Ovary (tissue), 9 donors: ENCODE measurements around the gene NPHP3. TPM values are rescaled to one million over a fixed set of nuclear protein-coding genes. Genes with fewer than 3 reads are reported as not detected.

Experiments used
- DNase-seq, 5 donors: peaks; one replicate each; pipeline ENCODE4 v3.0.0-alpha.2; 2019 to 2020
- H3K27ac ChIP-seq, 2 donors: fragments of 200-600 bp; one replicate each; pipeline versions ENCODE4 v1.5.1 to v1.8.0; 2019 to 2022
- H3K27me3 ChIP-seq: fragments of 200-600 bp; one replicate; pipeline ENCODE4 v1.8.0; 2022
- H3K36me3 ChIP-seq: fragments of 200-600 bp; sonication (generic); one replicate; pipeline ENCODE4 v1.5.1; 2019
- H3K4me1 ChIP-seq: one replicate; pipeline ENCODE4 v1.8.1; 2013; ENCODE audit warnings: mild to moderate bottlenecking, moderate library complexity; ENCODE audit not compliant: insufficient read depth
- H3K4me3 ChIP-seq: fragments of 200-600 bp; sonication (generic); one replicate; pipeline ENCODE4 v1.5.1; 2017
- H3K9me3 ChIP-seq, 2 donors: fragments of 200-600 bp in 1 of 2; sonication (generic) in 1 of 2; one replicate each; pipeline versions ENCODE4 v1.5.1 to v1.8.1; 2013 to 2019; ENCODE audit warnings: mild to moderate bottlenecking in 1 of 2, moderate library complexity in 1 of 2
- EP300 ChIP-seq: sonication (generic); formaldehyde crosslinking; IDR thresholded peaks from one replicate; pipeline ENCODE4 v1.6.1; 2017; ENCODE audit warnings: antibody characterized with exemption
- POLR2A ChIP-seq: fragments of 450-650 bp; IDR thresholded peaks from one replicate; pipeline ENCODE4 v1.6.1; 2017; ENCODE audit warnings: antibody characterized with exemption, mild to moderate bottlenecking, moderate library complexity
- WGBS, 3 donors: extraction: QIAGEN DNeasy Blood & Tissue Kit in 1 of 3; methylation state at CpG; one replicate each; pipeline versions ENCODE4 v1.1.5 to v1.1.7; 2013 to 2017; 5-methylcytosine and 5-hydroxymethylcytosine counted together
- intact Hi-C, 4 donors: fragments of 100-400 bp; cut with DNase I; formaldehyde crosslinking; loops; one replicate each; pipeline versions ENCODE4 v1.11.0 to v1.15.1; 2022 to 2023
- polyA plus RNA-seq, 2 donors: library from polyadenylated mRNA; stranded (reverse); fragments of 200-250 nt in 1 of 2; fragments of 350-450 nt in 1 of 2; fragmentation: Illumina TruSeq in 1 of 2; extraction: RNeasy Lipid Tissue Mini Kit (QIAGEN cat#74804) in 1 of 2; gene quantifications; one replicate each; pipeline ENCODE4 v1.2.3, GENCODE V29; 2013 to 2014
- total RNA-seq, 7 donors: library from RNA; depleted of rRNA in 2 of 7; stranded (reverse); fragments of >200 nt in 2 of 7; fragmentation: NEBNext Ultra II Directional in 3 of 7; extraction: Animal tissue kit (Norgen Biotek cat#: 25700) in 3 of 7; gene quantifications; one replicate each; pipeline versions ENCODE4 v1.1.0 to v1.2.4, GENCODE V29; 2016 to 2023
- TF ChIP-seq, protein P1 (sequence below), 3 donors: fragments of 450-650 bp in 2 of 3; fragments of 200-600 bp in 1 of 3; IDR thresholded peaks; one replicate each; pipeline versions ENCODE4 v1.5.1 to v1.8.0; 2016 to 2022; ENCODE audit warnings: antibody characterized with exemption in 3 of 3, mild to moderate bottlenecking in 1 of 3
- donor health status: DM: no; HTN: no; CAD: no; lungs with moderate emphysema.
- donor health status: DM: no; HTN: no; CAD: no.
- donor health status: Bipolar disorder and iron deficiency.
- donor health status: DM: yes; HTN: yes; CAD: no.
- donor health status: DM: no; HTN: no; CAD: no.
- donor health status: DM: yes; HTN: yes; CAD: no.

The NPHP3 gene
- total and polyA plus RNA-seq, 9 donors: 25.8 to 66.9 (median 36.8) TPM

DNA sequence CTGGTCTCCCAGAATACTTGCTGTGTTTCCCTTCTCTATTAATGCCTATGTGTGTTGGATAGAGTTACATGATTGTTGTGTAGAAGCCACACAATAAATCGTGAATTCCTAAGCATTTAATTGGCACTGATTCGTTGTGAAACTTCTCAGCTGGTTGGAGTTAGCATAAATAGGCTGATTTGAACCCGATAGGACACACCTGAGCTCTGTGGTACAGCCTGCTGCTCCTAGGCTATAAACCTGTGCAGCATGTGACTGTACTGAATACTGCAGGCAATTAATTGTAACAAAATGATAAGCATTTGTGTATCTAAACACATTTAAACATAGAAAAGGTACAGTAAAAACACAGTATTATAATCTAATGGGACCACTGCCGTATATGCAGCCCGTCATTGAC is 67.5 kb downstream of the NPHP3 start:
- no peak overlapping the region for H3K4me3 ChIP-seq
- H3K4me1 ChIP-seq: no peaks in the 10 kb centered on the region
- H3K36me3 ChIP-seq: no peaks in the 10 kb centered on the region
- intact Hi-C loops: loop anchor here in 1 of 4 donors (10.0 kb wide), 1 partner anchor 300 kb away; no protein-coding TSS in a partner anchor
- no peaks in the 10 kb centered on the region for H3K9me3 ChIP-seq
- TF ChIP-seq, protein P1, sequence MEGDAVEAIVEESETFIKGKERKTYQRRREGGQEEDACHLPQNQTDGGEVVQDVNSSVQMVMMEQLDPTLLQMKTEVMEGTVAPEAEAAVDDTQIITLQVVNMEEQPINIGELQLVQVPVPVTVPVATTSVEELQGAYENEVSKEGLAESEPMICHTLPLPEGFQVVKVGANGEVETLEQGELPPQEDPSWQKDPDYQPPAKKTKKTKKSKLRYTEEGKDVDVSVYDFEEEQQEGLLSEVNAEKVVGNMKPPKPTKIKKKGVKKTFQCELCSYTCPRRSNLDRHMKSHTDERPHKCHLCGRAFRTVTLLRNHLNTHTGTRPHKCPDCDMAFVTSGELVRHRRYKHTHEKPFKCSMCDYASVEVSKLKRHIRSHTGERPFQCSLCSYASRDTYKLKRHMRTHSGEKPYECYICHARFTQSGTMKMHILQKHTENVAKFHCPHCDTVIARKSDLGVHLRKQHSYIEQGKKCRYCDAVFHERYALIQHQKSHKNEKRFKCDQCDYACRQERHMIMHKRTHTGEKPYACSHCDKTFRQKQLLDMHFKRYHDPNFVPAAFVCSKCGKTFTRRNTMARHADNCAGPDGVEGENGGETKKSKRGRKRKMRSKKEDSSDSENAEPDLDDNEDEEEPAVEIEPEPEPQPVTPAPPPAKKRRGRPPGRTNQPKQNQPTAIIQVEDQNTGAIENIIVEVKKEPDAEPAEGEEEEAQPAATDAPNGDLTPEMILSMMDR (IDR thresholded peaks at IDR 0.05): no peak
- no peak for TF ChIP-seq EP300
- H3K27ac ChIP-seq: no peak overlapping the region
- DNase-seq: no peak
- 78 to 83% (median 81%) methylated on average over 5 of the region's 5 CpGs for WGBS, 3 donors
- H3K27me3 ChIP-seq: no peaks in the 10 kb centered on the region

DNA sequence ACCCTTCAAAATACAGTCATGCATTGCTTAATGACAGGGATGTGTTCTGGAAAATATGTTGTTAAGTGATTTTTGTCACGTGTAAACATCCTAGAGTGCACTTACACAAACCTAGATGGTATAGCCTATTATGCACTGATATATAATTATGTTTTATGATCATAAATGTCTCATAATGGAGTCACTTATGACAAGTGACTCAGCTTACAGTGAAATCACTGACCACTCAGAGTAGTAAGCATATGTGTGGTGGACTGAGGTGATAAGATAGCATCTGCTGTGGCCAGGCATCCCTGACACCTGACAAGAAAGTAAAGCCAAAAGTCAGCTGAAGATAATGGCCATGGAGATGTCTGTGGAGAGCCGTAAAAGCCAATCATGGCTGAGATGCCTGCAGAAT is 68.0 kb downstream of the NPHP3 start:
- Histone ChIP-seq H3K4me1 (no peaks in the 10 kb centered on the region), H3K9me3 (no peaks in the 10 kb centered on the region), H3K4me3 (no peak overlapping the region), H3K36me3 (no peaks in the 10 kb centered on the region), H3K27me3 (no peaks in the 10 kb centered on the region), H3K27ac (no peak overlapping the region)
- intact Hi-C loops: loop anchor here in 1 of 4 donors (10.0 kb wide), 1 partner anchor 299 kb away; no protein-coding TSS in a partner anchor
- TF ChIP-seq POLR2A: no peak
- TF ChIP-seq, protein P1 (IDR thresholded peaks at IDR 0.05): no peak
- no peak for DNase-seq
- 89 to 93% (median 93%) methylated on average over 2 of the region's 2 CpGs for WGBS, 3 donors

DNA sequence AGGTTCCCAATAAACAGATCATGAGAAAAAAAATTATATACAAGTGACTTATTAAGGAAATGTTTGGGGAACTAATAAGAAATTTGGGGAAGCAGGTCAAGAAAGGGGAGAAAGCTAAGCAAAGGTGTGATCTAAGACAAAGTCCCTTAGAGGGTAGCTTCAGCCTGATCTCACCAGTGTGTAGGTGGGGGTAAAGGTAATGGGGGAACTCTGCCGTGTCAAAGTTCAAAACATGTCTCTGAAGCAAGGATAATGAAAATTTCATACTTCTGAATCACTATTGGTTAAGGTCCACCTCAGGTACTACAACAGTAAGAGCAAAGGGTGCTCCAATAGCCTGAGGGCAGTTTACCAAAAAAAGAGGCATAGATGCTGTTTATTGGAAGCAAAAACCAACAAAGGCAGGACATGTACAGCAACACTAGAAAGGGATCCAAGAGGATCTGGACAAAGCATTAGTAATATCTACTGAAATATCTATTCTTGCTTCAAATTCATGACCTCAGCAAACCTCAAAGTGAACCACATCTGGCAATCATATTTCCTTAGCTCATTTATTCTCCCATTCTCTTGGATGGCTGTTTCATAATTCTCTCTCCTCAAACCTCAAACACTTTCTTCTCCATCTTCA is 69.5 kb downstream of the NPHP3 start:
- 93 to 97% (median 95%) methylated on average over 1 of the region's 1 CpG for WGBS, 3 donors
- intact Hi-C loops: loop anchor here in 1 of 4 donors (10.0 kb wide), 1 partner anchor 298 kb away; no protein-coding TSS in a partner anchor
- TF ChIP-seq, protein P1 (IDR thresholded peaks at IDR 0.05): no peak
- no peak for TF ChIP-seq POLR2A

DNA sequence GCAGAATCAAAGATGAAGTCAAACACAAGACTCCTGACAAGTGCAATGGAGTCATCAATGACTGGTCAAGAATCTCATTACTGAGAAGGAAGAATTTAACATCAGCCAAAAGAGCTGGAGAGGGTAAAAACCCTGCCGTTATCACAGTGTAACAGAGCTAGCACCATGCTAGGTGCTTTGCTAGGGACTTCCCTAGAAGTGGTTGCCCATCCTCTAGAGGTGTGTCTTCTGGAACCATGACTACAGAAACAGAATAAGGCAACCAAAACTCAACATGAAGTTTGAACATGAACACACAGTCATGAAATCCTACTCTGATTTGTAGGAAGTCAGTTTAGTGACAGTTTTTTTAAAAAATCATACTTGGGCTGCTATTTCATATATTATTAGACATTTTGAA is 72.1 kb downstream of the NPHP3 start:
- DNase-seq: no peak
- TF ChIP-seq, protein P1 (IDR thresholded peaks at IDR 0.05): no peak
- TF ChIP-seq POLR2A: no peak
- TF ChIP-seq EP300: no peak
- intact Hi-C loops: loop anchor here in 1 of 4 donors (10.0 kb wide), 1 partner anchor 295 kb away; no protein-coding TSS in a partner anchor
- H3K27me3 ChIP-seq: no peaks in the 10 kb centered on the region
- no peak overlapping the region for H3K4me3 ChIP-seq
- H3K9me3 ChIP-seq: no peaks in the 10 kb centered on the region
- H3K36me3 ChIP-seq: no peaks in the 10 kb centered on the region
- whole genome bisulfite sequencing, 3 donors: 0 to 97% (median 96%) methylated on average over 1 of the region's 1 CpG
- H3K27ac ChIP-seq: no peak overlapping the region
- no peaks in the 10 kb centered on the region for H3K4me1 ChIP-seq

More for the DNA sequence above, 69.5 kb downstream of the NPHP3 start:
- H3K27me3 ChIP-seq: no peaks in the 10 kb centered on the region
- no peaks in the 10 kb centered on the region for H3K4me1 ChIP-seq
- DNase-seq: no peak
- no peaks in the 10 kb centered on the region for H3K36me3 ChIP-seq
- no peak overlapping the region for H3K4me3 ChIP-seq
- no peak overlapping the region for H3K27ac ChIP-seq
- H3K9me3 ChIP-seq: no peaks in the 10 kb centered on the region
